Right renal cortex interstitium (tissue), 3 donors: ENCODE data around the gene NDUFAB1. TPM values are rescaled to one million over a fixed set of nuclear protein-coding genes. Genes with fewer than 3 reads are reported as not detected.
"Not testable (repeated sequence)": the region's sequence is repeated elsewhere in the genome, so short reads cannot be mapped to it uniquely, and the experiment has no call there.

Source experiments
- DNase-seq, 3 donors: peaks; one replicate each; pipeline ENCODE4 v3.0.0-alpha.2; 2013; ENCODE audit warnings: low read depth in 3 of 3, low spot score in 2 of 3
- polyA plus RNA-seq, 3 donors: library from polyadenylated mRNA; unstranded; fragments of 120-200 nt; gene quantifications; one replicate each; pipeline ENCODE4 v1.2.1, GENCODE V29; 2013; ENCODE audit not compliant: insufficient read length in 3 of 3

The NDUFAB1 gene
- polyA plus RNA-seq, 3 donors, result 101 to 107 (median 103) TPM

DNA sequence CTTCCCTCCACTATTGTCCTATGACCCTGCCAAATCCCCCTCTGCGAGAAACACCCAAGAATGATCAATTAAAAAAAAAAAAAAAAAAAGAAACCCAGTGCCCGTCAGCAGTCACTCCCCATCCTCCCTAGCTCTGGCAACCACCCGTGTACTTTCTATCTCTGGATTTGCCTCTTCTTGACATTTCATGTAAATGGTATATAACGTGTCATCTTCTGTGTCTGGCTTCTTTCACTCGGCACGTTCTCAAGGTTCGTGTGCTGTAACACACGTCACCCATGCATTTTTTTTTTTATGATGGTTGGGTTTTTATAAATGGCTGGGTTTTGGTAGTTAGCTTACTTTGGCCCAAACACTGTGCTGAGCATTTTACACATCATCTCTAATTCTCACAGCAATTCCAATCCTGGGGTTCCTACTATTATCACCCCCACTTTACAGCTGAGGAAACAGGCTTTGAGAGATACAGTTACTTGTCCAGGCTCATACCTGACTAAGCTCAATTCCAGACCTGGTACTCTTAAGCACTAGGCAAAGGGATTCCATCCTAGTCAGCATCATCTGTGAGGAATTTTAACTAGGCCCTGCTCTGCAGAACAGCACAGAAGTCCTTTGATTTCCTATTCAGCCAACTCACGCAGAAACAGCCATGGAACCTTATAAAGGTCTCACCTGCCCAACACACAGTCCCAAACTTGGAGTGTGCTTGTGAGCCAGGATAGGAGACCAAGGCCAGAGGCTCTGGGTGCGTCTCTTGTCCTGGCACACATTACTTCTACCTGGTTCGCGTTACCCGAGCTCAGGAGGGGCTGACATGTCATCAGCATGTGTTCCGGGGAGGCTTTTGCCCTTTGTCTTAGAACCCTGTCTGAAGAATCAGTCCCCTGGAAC is 11.7 kb downstream of the NDUFAB1 start:
- no peak for DNase-seq

DNA sequence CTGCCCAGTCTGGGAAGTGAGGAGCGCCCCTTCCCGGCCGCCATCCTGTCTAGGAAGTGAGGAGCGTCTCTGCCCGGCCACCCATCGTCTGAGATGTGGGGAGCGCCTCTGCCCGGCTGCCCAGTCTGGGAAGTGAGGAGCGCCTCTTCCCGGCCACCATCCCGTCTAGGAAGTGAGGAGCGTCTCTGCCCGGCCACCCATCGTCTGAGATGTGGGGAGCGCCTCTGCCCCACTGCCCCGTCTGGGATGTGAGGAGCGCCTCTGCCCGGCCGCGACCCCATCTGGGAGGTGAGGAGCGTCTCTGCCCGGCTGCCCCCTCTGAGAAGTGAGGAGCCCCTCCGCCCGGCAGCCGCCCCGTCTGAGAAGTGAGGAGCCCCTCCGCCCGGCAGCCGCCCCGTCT is 12.8 kb downstream of the NDUFAB1 start:
- not testable (repeated sequence) for DNase-seq

DNA sequence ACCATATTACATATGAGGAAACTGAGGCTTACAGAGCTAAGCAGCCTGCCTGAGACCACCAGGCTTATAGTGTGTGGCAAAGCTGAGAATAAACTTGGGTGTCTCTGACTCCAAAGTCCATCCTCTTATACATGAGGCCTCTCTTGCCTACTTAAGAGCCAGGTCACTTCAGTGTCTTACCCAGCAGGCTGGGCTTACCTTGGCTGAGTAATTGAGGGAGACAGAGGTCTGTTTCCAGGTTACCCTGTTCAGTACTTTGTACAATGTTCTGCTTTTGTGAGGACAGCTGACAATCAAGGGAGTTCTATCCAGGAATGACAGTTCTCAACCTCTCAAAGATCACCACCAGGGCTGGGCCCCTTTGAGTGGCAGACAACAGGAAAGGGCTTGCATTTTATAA is 14.4 kb downstream of the NDUFAB1 start:
- no peak for DNase-seq

DNA sequence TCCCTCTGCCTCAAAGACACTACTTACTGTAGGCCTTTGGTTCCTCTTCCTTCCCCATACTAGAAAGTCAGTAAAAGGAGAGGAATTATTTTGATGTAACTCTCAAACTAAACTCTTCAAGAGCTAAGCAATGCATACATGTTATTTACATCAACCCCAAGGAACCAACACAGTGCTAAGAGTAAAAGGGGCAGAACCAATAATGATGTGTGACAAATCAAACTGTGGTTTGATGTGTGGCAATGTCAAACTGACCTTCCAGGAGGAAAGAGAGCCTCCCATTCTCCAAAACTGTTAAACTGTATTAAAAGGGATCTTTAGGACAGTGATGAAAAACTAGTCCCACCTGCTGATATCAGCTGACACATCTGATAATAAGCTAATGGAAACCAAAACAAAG is 15.7 kb downstream of the NDUFAB1 start:
- DNase-seq, result no peak

DNA sequence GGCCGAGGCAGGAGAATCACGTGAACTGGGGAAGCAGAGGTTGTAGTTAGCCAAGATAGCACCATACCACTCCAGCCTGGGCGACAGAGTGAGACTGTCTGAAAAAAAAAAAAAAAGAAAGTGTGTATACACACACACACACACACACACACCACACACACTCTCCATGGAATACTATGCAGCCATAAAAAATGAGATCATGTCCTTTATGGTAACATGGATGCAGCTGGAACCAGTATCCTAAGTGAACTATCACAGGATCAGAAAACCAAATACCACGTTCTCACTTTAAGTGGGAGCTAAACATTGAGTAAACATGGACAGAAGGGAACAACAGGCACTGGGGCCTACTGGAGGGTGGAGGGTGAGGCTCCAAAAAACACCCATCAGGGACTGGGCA is 16.7 kb downstream of the NDUFAB1 start:
- no peak for DNase-seq

DNA sequence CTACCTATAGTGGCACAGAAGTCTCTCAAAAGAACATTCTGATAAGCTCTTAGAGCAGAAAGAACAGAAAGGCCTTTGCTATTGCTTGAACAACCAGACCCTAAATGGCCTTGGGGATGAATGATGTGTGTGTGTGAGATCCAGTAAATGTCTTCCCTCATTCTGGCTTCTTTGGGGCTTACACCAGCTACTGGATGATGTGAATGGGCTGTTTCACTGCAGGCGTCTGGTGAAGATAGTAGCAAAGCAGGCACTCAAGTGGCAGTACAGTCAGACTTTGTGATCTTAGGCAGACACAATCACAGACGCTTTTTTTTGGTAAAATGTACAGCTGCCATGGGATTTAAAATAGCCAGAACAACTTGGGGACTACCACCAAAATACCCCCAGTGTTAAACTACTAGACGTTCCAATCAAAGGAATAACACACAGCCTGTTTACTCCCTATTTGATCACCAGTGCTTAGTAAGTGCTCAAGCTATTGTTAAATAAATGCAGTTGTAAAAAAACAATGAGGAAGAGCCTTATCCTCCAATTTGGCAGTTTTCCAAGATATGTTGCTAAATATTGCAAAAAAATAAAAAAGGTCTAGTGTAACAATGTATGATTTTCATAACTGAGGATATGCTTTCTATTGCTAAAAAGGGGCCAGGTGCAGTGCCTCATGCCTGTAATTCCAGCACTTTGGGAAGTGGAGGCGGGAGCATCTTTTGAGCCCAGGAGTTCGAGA is 17.9 kb downstream of the NDUFAB1 start:
- DNase-seq, result no peak

DNA sequence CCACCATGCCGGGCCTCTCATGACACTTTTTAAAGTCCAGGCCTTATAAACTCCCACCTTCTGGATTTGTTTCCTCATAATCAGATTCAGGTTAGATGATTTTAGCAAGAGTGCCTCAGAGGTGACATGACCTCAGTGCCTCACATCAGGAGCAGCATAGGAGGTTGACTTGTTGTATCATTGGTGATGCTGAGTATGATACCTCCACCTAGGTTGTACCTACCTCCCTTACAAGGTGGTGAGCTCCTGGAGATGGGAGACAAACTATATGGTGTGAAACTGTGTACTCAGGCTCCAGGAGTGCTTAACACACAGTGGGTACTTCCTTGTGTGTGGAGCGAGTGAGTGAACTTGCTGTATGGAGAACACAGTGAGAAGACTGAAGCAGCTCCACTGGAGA is 18.6 kb downstream of the NDUFAB1 start:
- no peak for DNase-seq

DNA sequence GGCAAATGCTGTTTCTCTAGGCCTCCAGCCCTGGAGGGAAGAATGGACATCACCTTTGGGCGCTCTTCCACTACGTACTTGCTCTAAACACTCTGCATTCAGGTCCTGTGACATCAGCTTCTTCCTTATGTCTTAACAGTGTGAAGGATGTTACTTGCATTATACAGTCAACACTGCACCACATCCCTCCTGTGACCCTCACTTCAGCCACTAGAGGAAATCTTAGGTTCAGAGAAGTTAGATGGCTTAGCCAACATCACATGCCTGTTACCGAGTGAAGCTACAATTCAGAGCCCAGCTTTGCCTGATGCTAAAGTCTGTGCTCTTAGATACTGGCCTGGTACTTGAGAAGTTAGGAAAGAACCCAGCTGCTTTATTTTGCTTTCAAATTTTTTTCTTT is 20.3 kb downstream of the NDUFAB1 start:
- no peak for DNase-seq

DNA sequence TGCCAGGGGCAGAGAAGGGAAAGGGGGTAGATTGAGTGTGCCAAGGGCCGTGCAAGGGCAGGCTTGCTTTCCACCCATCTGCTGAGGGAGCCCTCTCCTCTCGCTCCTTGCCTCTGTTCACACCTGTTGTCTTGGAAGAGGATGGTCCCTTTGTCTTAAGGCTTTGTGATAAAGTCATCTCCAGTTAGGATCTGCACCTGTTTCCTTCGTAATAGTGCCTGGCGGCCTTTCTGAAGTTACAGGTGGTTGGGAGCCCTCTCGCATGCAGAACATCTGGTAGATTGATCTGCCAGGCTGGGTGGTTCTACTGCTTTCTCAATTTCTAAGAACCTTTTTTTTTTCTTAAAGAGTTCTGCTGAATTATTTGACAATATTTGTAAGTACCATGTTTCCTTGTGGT is 22.3 kb downstream of the NDUFAB1 start:
- DNase-seq, result no peak

DNA sequence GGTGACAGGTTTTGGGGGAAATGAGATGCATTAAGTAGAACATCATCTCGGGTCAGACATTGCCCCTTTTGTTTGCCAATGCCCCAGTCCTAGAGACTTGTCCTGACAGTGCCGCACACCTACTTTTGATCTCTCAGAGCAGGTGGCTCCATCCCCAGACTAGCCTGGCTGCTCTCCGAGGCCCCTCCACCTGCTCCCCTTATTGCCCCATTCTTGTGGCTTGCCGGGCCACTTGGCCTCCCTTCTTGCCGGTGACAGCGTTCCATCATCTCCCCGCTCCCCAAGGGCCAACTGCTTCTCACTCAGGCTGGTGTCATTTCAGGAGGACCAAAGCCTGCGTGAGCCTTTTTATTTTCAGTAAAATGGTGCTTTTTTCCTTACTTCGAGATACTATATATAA is 23.7 kb downstream of the NDUFAB1 start:
- no peak for DNase-seq

DNA sequence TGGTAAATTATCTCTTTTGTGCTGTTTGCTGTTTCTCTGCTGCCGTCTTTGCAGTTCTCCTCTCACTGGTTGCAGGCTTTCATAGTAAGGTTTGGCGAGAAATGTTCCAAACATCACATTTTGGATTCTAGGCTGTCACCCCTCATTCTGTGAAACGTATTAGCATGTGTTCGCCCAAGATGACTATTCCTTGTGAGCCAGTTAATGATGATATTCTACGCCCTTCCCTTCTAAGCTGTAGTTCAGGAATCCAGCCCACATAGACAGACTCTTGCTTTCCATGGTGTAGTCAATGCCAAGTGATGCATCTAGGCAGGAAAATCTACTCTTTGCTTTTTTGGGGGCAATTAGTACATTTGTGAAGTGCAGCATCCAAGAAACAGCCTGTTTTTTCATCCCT is 24.2 kb downstream of the NDUFAB1 start:
- DNase-seq, result no peak

DNA sequence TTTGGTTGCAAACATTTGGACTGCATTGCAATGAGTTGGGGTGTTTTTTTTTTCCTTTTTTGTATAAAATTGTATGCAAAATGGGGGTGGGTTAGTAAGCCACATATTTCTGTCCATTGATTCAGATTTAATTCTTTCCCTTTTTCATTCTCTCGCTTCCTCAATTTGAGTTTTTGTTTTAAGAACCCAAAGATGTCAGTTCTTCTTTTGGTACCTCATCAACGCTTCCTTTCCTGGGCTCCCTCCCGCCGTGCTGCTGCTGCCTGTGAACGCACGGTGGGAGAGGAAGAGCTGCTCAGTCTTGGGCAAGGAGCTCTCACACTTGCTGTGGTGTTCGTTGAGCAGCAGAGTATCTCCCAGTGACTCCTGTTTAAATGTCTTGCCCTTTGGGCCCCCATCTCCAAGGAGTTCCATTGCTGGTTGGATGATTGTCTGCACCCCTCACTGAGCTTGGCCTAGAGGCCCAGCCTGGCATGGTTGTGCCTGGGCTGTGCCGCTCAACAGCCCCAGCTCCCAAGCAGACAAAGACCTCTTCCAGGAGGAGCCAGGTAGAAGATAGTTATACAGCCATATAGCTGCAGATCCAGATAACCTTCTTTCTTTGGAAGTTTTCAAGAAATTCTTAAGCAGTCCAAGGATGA is 25.0 kb downstream of the NDUFAB1 start:
- no peak for DNase-seq

DNA sequence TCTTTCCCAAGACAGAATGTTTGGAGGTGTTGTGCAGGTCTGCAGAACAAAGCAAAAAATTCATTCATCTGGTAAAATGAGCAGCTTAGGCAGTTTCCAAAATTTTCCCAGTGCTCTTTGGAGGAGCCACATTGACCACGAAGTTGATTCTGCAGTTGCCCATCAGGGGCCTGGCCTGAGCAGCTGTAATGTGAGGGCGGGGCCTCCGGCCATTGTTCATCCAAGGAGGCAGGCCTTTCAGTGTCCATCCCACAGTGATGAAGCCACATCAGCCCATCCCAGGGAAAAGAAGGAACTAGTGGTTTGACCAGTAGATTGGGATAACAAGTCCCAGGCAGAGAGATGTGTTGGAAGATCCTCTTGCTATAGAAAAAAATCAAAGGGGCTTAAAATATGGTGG is 28.5 kb downstream of the NDUFAB1 start:
- DNase-seq, result no peak

DNA sequence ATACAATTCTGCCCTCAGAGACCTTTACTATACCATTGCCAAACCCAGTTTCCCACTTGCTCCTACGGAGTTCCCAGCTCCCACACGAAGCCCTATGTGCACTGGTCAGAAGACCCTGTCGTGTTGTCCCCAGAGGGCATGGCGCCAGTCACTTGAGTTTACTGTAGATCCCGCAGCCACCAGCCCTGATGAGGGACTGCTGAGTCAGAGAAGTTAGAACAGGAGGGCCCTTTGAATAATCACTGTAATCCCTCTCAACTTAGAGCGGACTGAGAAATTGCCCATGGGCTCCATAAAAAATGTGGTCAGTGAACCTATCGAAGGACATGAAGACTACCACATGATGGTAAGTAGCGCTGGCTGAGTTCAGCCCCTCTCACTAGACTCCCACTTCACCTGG is 29.4 kb downstream of the NDUFAB1 start:
- no peak for DNase-seq

DNA sequence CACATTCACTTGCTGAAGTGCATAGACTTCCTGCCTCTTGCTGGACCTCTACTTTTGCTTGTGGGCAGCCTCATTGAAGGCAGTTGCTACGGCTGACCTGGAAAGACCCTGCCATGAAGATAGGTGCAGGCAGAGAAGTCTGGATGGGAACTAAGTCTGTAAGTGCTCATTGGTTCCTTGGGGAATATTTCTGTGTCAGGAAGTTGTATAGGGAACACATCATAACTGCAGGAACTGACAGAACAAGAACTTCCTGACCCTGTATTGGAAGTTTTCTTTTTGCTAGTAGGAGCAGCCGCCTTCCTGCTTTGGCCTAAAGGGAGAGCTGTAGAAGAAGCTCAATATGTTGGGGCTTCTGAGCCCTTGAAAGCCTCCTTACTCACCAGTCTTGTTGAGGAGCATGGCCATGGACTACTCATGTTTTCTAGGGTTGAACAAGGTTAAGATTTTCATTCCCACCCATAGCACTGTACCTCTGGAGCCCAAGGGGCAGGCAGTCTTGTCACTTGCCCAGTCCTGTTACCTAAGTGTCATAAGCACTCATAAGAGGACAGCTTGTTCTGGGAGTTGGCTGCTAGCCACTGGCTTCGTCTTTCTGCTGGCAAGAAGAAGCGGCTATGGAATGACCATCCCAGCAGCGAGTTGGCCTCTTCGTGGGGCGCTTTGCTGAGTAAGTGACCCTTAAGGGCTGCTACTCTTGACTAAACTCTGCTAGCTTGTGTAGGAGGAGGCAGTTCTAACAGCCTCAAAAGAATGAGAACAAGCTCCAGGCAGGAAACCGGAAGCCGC is 31.3 kb downstream of the NDUFAB1 start:
- no peak for DNase-seq

DNA sequence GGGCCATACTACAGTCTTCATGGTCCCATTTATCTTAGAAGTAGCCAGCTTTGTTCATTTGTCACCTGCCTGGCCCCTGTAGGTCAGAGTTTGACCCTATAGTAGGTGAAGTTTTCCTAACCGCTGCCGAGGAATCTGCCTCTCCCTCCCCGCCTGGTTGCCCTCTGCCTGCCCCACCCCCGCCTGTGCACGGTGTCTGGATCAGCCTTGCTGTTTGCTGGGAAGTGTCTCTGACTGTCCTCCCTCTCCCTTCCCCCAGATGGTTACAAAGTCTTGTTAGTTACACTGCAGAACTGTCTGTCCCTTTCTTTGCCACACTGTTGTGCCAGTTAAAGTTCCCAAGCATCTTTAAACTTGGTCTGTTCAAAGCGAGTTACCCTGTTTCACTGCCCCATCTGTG is 32.9 kb downstream of the NDUFAB1 start:
- no peak for DNase-seq

DNA sequence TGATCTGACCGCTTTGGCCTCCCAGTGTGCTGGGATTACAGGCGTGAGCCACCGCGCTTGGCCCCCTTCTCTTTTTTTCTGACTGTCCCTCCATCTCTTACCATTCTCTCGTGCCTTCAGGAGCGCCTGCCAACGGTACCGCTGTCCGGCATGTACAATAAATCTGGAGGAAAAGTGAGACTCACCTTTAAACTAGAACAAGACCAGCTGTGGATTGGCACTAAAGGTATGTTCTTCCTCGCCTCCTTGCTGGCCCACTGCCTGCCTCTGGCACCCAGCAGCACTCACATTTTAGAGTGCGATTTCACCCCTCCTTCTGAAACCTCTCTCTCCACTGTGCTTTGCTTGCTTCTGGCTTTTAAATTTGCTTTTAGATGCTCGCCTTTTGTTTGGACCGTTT is 33.6 kb downstream of the NDUFAB1 start:
- no peak for DNase-seq

DNA sequence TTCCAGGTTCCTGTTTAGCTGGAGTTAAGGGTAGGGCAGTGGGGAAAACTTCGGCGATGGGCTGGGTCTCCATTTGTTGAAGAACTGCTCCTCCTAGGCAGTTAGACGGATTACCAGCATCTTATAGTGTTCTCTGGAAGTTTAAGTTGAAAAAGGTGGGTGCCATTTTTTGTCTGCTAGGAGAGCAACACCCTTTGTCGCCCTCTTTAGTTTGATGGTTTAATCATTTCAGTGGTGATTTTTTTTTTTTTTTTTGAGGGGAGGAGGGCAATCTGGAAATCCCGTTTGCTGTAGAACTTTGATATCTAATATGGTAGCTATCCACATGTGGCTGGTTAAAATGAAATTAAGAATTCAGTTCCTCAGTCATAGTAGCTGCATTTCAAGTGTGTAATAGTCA is 34.5 kb downstream of the NDUFAB1 start:
- no peak for DNase-seq

DNA sequence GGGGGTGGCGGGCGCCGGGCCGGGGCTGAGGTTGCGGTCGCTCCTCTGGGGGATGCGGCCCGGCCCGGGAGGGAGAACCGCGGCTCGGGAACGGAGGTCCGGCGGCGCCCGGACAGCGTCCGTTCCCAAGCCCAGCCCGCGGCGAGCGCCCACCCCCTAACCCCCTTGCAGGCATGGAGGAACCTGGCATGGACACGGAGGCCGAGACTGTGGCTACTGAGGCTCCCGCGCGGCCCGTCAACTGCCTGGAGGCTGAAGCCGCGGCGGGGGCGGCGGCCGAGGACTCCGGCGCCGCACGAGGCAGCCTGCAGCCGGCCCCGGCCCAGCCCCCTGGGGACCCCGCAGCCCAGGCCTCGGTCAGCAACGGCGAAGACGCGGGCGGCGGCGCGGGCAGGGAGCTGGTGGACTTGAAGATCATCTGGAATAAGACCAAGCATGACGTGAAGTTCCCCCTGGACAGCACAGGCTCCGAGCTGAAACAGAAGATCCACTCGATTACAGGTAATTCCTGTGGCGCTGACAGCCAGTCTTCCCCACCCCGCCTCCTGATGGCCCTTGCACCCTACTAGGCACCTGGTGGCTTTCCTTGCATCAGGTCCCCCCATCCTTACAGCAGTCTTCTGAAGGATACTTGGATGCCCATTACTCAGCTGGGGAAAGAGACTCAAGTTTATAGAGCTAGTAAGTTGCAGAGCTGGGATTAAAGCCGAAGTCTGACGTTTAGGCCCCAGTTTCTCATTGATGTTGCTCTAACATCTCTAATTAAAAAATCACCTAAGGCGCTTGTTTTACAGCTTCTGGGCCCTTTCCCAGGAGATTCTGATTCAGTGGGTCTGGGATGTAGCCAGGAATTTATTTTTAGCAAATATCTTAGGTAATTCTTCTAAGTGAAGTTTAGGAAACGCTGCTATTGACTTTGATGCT is 38.1 kb downstream of the NDUFAB1 start:
- DNase-seq, result no peak
